ENCODE measurements around the gene NECTIN4. TPM values are rescaled to one million over a fixed set of nuclear protein-coding genes. Genes with fewer than 3 reads are reported as not detected.

NECTIN4 gene
- total RNA-seq, 4 donors from 2014 or later, result 0.27 TPM; not detected in 3

GRCh38 chr1:161092621-161093028 lies 3.3 kb upstream of the NECTIN4 start:
- Histone ChIP-seq H3K4me3 (replicated peaks in 1 of 3) (no peak overlapping the region), H3K27me3 (no peaks in the 10 kb centered on the region), H3K9me3 (no peaks in the 10 kb centered on the region), H3K36me3 (no peaks in the 10 kb centered on the region), H3K27ac (no peak overlapping the region), H3K4me1 (peaks cover 4 to 8% of the 10 kb centered on the region in 2 donors)
- intact Hi-C loops (cut with DNase I), result loop anchor here (10.0 kb wide), 2 partner anchors 48 to 258 kb away; partner anchors contain the start of gene USF1
- 62 to 64% methylated on average over 3 of the region's 3 CpGs for WGBS, 2 donors
- TF ChIP-seq POLR2A (IDR thresholded peaks at IDR 0.05) (no peak), CTCF (IDR thresholded peaks at IDR 0.05) (no peak)
- no peak for DNase-seq

- no peaks in the 10 kb centered on the region for H3K36me3 ChIP-seq
- intact Hi-C loops (cut with DNase I), result loop anchor here (10.0 kb wide), 2 partner anchors 47 to 257 kb away; partner anchors contain the start of gene USF1
- H3K27ac ChIP-seq, result no peak overlapping the region
- H3K4me3 ChIP-seq (replicated peaks in 1 of 3), result no peak overlapping the region
- 90 to 92% methylated on average over 7 of the region's 7 CpGs for WGBS, 2 donors
- no peak for TF ChIP-seq POLR2A (IDR thresholded peaks at IDR 0.05)
- no peak for TF ChIP-seq CTCF (IDR thresholded peaks at IDR 0.05)
- no peaks in the 10 kb centered on the region for H3K9me3 ChIP-seq
- no peaks in the 10 kb centered on the region for H3K27me3 ChIP-seq
- DNase-seq, result no peak
- peaks cover 4 to 8% of the 10 kb centered on the region in 2 donors for H3K4me1 ChIP-seq
These were observed 2.6 kb upstream of the NECTIN4 start for GRCh38 chr1:161091796-161092507.

- H3K9me3 ChIP-seq, result no peaks in the 10 kb centered on the region
- TF ChIP-seq CTCF (IDR thresholded peaks at IDR 0.05) (no peak), POLR2A (IDR thresholded peaks at IDR 0.05) (no peak)
- H3K4me1 ChIP-seq, result peaks cover 4 to 8% of the 10 kb centered on the region in 2 donors
- no peak overlapping the region for H3K4me3 ChIP-seq (replicated peaks in 1 of 3)
- no peaks in the 10 kb centered on the region for H3K27me3 ChIP-seq
- WGBS, 2 donors, result 85 to 86% methylated on average over 5 of the region's 5 CpGs
- no peaks in the 10 kb centered on the region for H3K36me3 ChIP-seq
- DNase-seq, result no peak
- intact Hi-C loops (cut with DNase I), result loop anchor here (10.0 kb wide), 2 partner anchors 46 to 256 kb away; partner anchors contain the start of gene USF1
- no peak overlapping the region for H3K27ac ChIP-seq
These were observed 1.7 kb upstream of the NECTIN4 start for GRCh38 chr1:161091093-161091492.

- WGBS, 2 donors, result 89 to 91% methylated on average over 3 of the region's 3 CpGs
- intact Hi-C loops (cut with DNase I), result loop anchor here (10.0 kb wide), 2 partner anchors 46 to 256 kb away; partner anchors contain the start of gene USF1
- no peaks in the 10 kb centered on the region for H3K9me3 ChIP-seq
- no peak overlapping the region for H3K27ac ChIP-seq
- no peak for DNase-seq
- no peaks in the 10 kb centered on the region for H3K36me3 ChIP-seq
- TF ChIP-seq POLR2A (IDR thresholded peaks at IDR 0.05), result no peak
- no peak for TF ChIP-seq CTCF (IDR thresholded peaks at IDR 0.05)
- H3K27me3 ChIP-seq, result no peaks in the 10 kb centered on the region
- no peak overlapping the region for H3K4me3 ChIP-seq (replicated peaks in 1 of 3)
- H3K4me1 ChIP-seq, result peaks cover 4 to 8% of the 10 kb centered on the region in 2 donors
These were observed 1.3 kb upstream of the NECTIN4 start for GRCh38 chr1:161090617-161091016.

- intact Hi-C loops (cut with DNase I), result loop anchor here (10.0 kb wide), 2 partner anchors 45 to 255 kb away; partner anchors contain the start of gene USF1
- no peak overlapping the region for H3K27ac ChIP-seq
- no peak for TF ChIP-seq POLR2A (IDR thresholded peaks at IDR 0.05)
- TF ChIP-seq CTCF (IDR thresholded peaks at IDR 0.05), result no peak
- H3K27me3 ChIP-seq, result no peaks in the 10 kb centered on the region
- H3K36me3 ChIP-seq, result no peaks in the 10 kb centered on the region
- H3K9me3 ChIP-seq, result no peaks in the 10 kb centered on the region
- H3K4me3 ChIP-seq (replicated peaks in 1 of 3), result no peak overlapping the region
- H3K4me1 ChIP-seq, result peaks cover 4 to 8% of the 10 kb centered on the region in 2 donors
- DNase-seq, result no peak
- 92 to 94% methylated on average over 5 of the region's 5 CpGs for WGBS, 2 donors
These were observed 580 bp upstream of the NECTIN4 start for GRCh38 chr1:161089938-161090337.
